Ureter (tissue), 1 donor: ENCODE measurements around the gene STMN3. TPM values are rescaled to one million over a fixed set of nuclear protein-coding genes. Genes with fewer than 3 reads are reported as not detected.

Experiments
- total RNA-seq: library from RNA; stranded (reverse); gene quantifications from one replicate; pipeline ENCODE4 v1.2.4, GENCODE V29; 2023
- donor health status: DM: yes; HTN: yes; CAD: no.

Gene STMN3
- total RNA-seq, 1 donor from 2014 or later, result 16.5 TPM

Other genes starting within 250 kb of the STMN3 start
- gene KCNQ2, start 180.8 kb downstream of the STMN3 start, total RNA-seq, result not detected
- 20.2 TPM for gene EEF1A2, start 154.3 kb downstream of the STMN3 start, total RNA-seq
- 507 TPM for gene PPDPF, start 132.7 kb downstream of the STMN3 start, total RNA-seq
- gene PTK6, start 116.0 kb downstream of the STMN3 start, total RNA-seq, result 55.1 TPM
- gene SRMS, start 105.7 kb downstream of the STMN3 start, total RNA-seq, result 0.26 TPM
- 1.6 TPM for gene FNDC11, start 99.3 kb downstream of the STMN3 start, total RNA-seq
- 35.6 TPM for gene HELZ2, start 79.2 kb downstream of the STMN3 start, total RNA-seq
- 13.3 TPM for gene GMEB2, start 26.3 kb downstream of the STMN3 start, total RNA-seq
- gene RTEL1, start 4.9 kb upstream of the STMN3 start, total RNA-seq, result 45.9 TPM
- 19.8 TPM for gene TNFRSF6B, start 43.2 kb upstream of the STMN3 start, total RNA-seq
- gene ARFRP1, start 54.6 kb upstream of the STMN3 start, total RNA-seq, result 69.8 TPM
- 29.4 TPM for gene ZGPAT, start 54.6 kb upstream of the STMN3 start, total RNA-seq
- 7.3 TPM for gene LIME1, start 83.2 kb upstream of the STMN3 start, total RNA-seq
- 93.6 TPM for gene SLC2A4RG, start 86.4 kb upstream of the STMN3 start, total RNA-seq
- 10.2 TPM for gene ZBTB46, start 177.8 kb upstream of the STMN3 start, total RNA-seq
- not detected for gene ABHD16B, start 208.1 kb upstream of the STMN3 start, total RNA-seq
- 85.4 TPM for gene TPD52L2, start 211.8 kb upstream of the STMN3 start, total RNA-seq
- gene DNAJC5, start 241.7 kb upstream of the STMN3 start, total RNA-seq, result 52.4 TPM